Measurements from ENCODE around the gene RAB11FIP2. TPM values are rescaled to one million over a fixed set of nuclear protein-coding genes. Genes with fewer than 3 reads are reported as not detected.
A peak's percentile ranks its signal among the peaks of the same experiment; 100 is the strongest.

RAB11FIP2 gene
- total RNA-seq, 4 donors from 2014 or later: 3.0 to 18.4 (median 9.0) TPM

GRCh38 chr10:118057361-118057760 is 10.6 kb upstream of the RAB11FIP2 start:
- intact Hi-C loops (cut with DNase I; ENCODE audit: low total_unique reads) (no loop called here), in situ Hi-C loops (cut with MboI; ENCODE audit: low pct_ligation_motif_present in 1 of 4, low pct_unique_long_range_greater_than_20kb in 1 of 4, low sequenced_read_pairs in 3 of 4) (no loop called here)
- no peak for DNase-seq
- no peaks in the 10 kb centered on the region for H3K36me3 ChIP-seq
- no peaks in the 10 kb centered on the region for H3K27me3 ChIP-seq
- H3K27ac ChIP-seq: no peak overlapping the region
- no peaks in the 10 kb centered on the region for H3K9me3 ChIP-seq
- WGBS, 2 donors (ENCODE audit: low coverage in 1 of 2): 77 to 93% methylated on average over 4 of the region's 4 CpGs
- H3K4me3 ChIP-seq: no peak overlapping the region
- TF ChIP-seq EP300 (IDR thresholded peaks at IDR 0.05; ENCODE audit: low read depth) (no peak), POLR2AphosphoS5 (IDR thresholded peaks at IDR 0.05) (no peak), POLR2A (IDR thresholded peaks at IDR 0.05) (no peak)
- TF ChIP-seq, protein P1, sequence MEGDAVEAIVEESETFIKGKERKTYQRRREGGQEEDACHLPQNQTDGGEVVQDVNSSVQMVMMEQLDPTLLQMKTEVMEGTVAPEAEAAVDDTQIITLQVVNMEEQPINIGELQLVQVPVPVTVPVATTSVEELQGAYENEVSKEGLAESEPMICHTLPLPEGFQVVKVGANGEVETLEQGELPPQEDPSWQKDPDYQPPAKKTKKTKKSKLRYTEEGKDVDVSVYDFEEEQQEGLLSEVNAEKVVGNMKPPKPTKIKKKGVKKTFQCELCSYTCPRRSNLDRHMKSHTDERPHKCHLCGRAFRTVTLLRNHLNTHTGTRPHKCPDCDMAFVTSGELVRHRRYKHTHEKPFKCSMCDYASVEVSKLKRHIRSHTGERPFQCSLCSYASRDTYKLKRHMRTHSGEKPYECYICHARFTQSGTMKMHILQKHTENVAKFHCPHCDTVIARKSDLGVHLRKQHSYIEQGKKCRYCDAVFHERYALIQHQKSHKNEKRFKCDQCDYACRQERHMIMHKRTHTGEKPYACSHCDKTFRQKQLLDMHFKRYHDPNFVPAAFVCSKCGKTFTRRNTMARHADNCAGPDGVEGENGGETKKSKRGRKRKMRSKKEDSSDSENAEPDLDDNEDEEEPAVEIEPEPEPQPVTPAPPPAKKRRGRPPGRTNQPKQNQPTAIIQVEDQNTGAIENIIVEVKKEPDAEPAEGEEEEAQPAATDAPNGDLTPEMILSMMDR (IDR thresholded peaks at IDR 0.05): no peak
- H3K4me1 ChIP-seq: peaks cover 0 to 3% (median under 1%) of the 10 kb centered on the region in 4 donors

DNA sequence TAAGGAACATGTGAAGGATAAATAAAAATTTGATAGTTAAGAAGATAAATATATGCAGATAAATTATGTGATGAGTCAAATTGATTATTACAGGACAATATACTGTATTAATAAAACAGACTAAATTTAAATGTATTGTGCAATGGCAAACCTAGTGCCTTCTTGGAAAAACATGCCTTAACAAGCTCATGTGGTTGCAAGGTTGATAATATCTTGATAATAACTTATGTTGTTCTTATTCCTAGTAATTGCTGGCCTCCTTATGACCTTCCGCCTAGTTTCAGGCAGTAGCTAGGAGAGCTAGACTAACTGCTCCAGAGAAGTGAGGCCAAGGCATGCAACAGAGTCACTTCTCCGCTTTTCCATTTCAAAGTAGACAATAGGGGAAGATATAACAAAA is 7.6 kb upstream of the RAB11FIP2 start:
- TF ChIP-seq POLR2AphosphoS5 (IDR thresholded peaks at IDR 0.05) (no peak), EP300 (IDR thresholded peaks at IDR 0.05; ENCODE audit: low read depth) (no peak), POLR2A (IDR thresholded peaks at IDR 0.05) (no peak)
- TF ChIP-seq, protein P1 (IDR thresholded peaks at IDR 0.05): no peak
- Histone ChIP-seq H3K36me3 (no peaks in the 10 kb centered on the region), H3K9me3 (no peaks in the 10 kb centered on the region), H3K4me1 (no peaks in the 10 kb centered on the region), H3K27ac (no peak overlapping the region), H3K4me3 (no peak overlapping the region), H3K27me3 (no peaks in the 10 kb centered on the region)
- intact Hi-C loops (cut with DNase I; ENCODE audit: low total_unique reads): no loop called here
- DNase-seq: no peak
- WGBS, 2 donors (ENCODE audit: low coverage in 1 of 2): 95 to 100% methylated on average over 2 of the region's 2 CpGs
- in situ Hi-C loops (cut with MboI; ENCODE audit: low pct_ligation_motif_present in 1 of 4, low pct_unique_long_range_greater_than_20kb in 1 of 4, low sequenced_read_pairs in 3 of 4): no loop called here

DNA sequence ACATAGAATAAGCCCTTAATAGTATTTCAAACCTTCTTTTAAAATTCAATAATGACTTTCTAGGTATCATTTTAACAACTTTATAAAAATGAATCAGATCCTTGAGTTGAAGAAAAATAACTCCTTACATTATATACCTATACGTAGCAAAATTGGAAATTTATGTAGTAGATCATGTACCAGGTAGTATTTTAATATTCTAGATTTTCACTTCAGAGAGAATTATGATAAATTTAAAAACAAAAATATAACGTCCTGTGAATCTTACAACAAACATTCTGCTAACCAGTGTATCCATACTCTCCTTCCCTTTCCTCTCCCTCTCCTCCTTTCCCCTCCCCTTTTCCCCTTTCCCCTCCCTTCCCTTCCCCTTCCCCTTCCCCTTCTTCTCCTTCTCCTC is 6.1 kb upstream of the RAB11FIP2 start:
- in situ Hi-C loops (cut with MboI; ENCODE audit: low pct_ligation_motif_present in 1 of 4, low pct_unique_long_range_greater_than_20kb in 1 of 4, low sequenced_read_pairs in 3 of 4): no loop called here
- DNase-seq: no peak
- WGBS, 2 donors (ENCODE audit: low coverage in 1 of 2): 82 to 96% methylated on average over 2 of the region's 2 CpGs

GRCh38 chr10:118047880-118048279 is 1.1 kb upstream of the RAB11FIP2 start:
- Histone ChIP-seq H3K27me3 (no peaks in the 10 kb centered on the region), H3K9me3 (no peaks in the 10 kb centered on the region), H3K36me3 (no peaks in the 10 kb centered on the region), H3K4me1 (peaks cover 5 to 37% (median 13%) of the 10 kb centered on the region in 4 donors), H3K4me3 (no peak overlapping the region), H3K27ac (peak overlapping the region in 1 of 4 donors; percentile 95)
- 74 to 77% methylated on average over 5 of the region's 5 CpGs for WGBS, 2 donors (ENCODE audit: low coverage in 1 of 2)
- intact Hi-C loops (cut with DNase I; ENCODE audit: low total_unique reads): no loop called here
- in situ Hi-C loops (cut with MboI; ENCODE audit: low pct_ligation_motif_present in 1 of 4, low pct_unique_long_range_greater_than_20kb in 1 of 4, low sequenced_read_pairs in 3 of 4): no loop called here
- DNase-seq: no peak
- no peak for TF ChIP-seq POLR2AphosphoS5 (IDR thresholded peaks at IDR 0.05)

More for the DNA sequence above, 6.1 kb upstream of the RAB11FIP2 start:
- Histone ChIP-seq H3K4me3 (no peak overlapping the region), H3K27me3 (no peaks in the 10 kb centered on the region), H3K36me3 (no peaks in the 10 kb centered on the region), H3K4me1 (no peaks in the 10 kb centered on the region), H3K27ac (no peak overlapping the region), H3K9me3 (no peaks in the 10 kb centered on the region)
- no peak for TF ChIP-seq POLR2A (IDR thresholded peaks at IDR 0.05)
- TF ChIP-seq POLR2AphosphoS5 (IDR thresholded peaks at IDR 0.05): no peak
- TF ChIP-seq, protein P1 (IDR thresholded peaks at IDR 0.05): no peak
- TF ChIP-seq EP300 (IDR thresholded peaks at IDR 0.05; ENCODE audit: low read depth): no peak
- intact Hi-C loops (cut with DNase I; ENCODE audit: low total_unique reads): no loop called here

- H3K36me3 ChIP-seq: no peaks in the 10 kb centered on the region
- TF ChIP-seq EP300 (IDR thresholded peaks at IDR 0.05; ENCODE audit: low read depth): no peak
- no peak for TF ChIP-seq POLR2A (IDR thresholded peaks at IDR 0.05)
- TF ChIP-seq, protein P1 (IDR thresholded peaks at IDR 0.05): no peak
- TF ChIP-seq POLR2AphosphoS5 (IDR thresholded peaks at IDR 0.05): no peak
- DNase-seq: no peak
Observed at GRCh38 chr10:118047157-118047719, 497 bp upstream of the RAB11FIP2 start.

More at GRCh38 chr10:118047157-118047719, 497 bp upstream of the RAB11FIP2 start:
- intact Hi-C loops (cut with DNase I; ENCODE audit: low total_unique reads) (no loop called here), in situ Hi-C loops (cut with MboI; ENCODE audit: low pct_ligation_motif_present in 1 of 4, low pct_unique_long_range_greater_than_20kb in 1 of 4, low sequenced_read_pairs in 3 of 4) (no loop called here)
- H3K4me3 ChIP-seq: peak overlapping the region; percentile 79 to 84 (median 82)
- WGBS, 2 donors (ENCODE audit: low coverage in 1 of 2): 43 to 55% methylated on average over 9 to 22 of the region's 22 CpGs
- peaks cover 5 to 43% (median 13%) of the 10 kb centered on the region in 4 donors for H3K4me1 ChIP-seq
- no peaks in the 10 kb centered on the region for H3K9me3 ChIP-seq
- no peaks in the 10 kb centered on the region for H3K27me3 ChIP-seq
- H3K27ac ChIP-seq: peak overlapping the region; percentile 89 to 96 (median 95)

Data from transverse colon (tissue), 4 donors.